Activated CD4-positive, alpha-beta T cell treated with anti-CD3 and anti-CD28 coated beads, Interleukin-2, amount 50 U/mL, for 1 hour (primary cell): ENCODE data around the gene PTPRS.

Experiments
- DNase-seq: peaks from one replicate; pipeline ENCODE4 v3.0.0-alpha.2; 2020

The PTPRS gene

GRCh38 chr19:5354403-5354802 lies 13.8 kb upstream of the PTPRS start:
- DNase-seq = no peak

GRCh38 chr19:5352229-5352763 lies 11.7 kb upstream of the PTPRS start:
- DNase-seq = no peak

DNA sequence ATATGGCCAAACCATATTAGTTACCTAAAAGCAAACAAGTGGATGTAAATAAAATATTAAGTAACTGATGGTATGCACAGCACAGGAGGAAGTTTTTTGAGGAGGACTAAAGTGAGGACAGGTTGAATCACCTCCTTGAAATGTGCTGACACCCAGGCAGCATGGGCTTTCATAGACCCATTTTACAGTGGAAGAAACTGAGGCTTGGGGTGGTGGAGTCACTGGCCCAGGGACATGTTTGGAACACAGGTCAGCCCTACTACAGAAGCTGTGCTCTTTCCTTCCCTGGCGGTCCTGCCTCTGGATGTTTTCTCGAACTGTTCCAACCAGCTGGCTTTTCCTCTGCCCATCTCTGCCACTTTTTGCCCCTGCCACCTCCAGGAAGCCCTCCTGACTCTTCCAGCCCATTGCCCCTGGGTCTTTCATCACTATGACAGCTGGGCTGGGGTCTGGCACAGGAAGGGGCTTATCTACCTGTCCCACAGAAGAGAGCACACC lies 11.2 kb upstream of the PTPRS start:
- DNase-seq = no peak

- DNase-seq = no peak
Observed at GRCh38 chr19:5349041-5349440, 8.4 kb upstream of the PTPRS start.

DNA sequence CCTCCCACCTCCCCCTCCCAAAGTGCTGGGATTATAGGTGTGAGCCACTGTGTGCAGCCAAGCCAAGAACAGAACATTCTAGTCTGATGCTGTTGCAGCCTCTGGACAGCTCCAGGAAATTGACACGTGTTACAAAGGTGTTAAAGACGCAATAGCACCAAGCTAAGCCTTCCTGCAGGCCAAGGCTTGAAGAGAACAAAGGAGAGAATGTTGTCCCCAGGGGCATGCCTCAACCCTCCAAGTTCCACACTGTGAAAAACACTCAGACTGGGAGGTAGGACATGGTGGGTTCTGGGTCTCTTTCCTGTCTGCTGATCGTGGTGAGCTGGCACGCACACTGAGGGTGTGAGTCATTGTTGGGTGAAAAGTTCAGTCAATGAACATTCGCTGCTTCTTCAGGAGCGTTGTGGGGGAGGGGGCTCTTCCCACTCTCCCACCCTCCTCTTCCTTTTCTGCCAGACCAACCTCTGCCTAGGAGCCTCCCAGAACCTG lies 5.3 kb upstream of the PTPRS start:
- no peak for DNase-seq

DNA sequence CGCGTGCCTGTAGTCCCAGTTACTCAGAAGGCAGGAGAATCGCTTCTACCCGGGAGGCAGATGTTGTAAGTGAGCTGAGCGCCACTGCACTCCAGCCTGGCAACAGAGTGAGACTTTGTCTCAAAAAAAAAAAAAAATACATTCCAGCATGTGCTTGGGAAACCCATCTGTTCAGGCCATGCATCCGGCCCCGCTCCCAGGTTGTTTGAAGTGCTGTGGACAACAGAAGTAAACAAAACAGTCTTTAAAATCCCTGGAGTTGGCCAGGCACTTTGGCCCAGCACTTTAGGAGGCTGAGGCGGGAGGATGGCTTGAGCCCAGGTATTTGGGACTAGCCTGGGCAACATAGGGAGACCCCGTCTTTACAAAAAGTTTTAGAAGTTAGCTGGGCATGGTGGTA lies 3.2 kb upstream of the PTPRS start:
- DNase-seq = no peak

GRCh38 chr19:5342573-5343201 lies 2.1 kb upstream of the PTPRS start:
- DNase-seq = no peak

- no peak for DNase-seq
Observed at GRCh38 chr19:5341981-5342380, 1.4 kb upstream of the PTPRS start.

GRCh38 chr19:5341448-5341820 lies 822 bp upstream of the PTPRS start:
- DNase-seq = no peak

DNA sequence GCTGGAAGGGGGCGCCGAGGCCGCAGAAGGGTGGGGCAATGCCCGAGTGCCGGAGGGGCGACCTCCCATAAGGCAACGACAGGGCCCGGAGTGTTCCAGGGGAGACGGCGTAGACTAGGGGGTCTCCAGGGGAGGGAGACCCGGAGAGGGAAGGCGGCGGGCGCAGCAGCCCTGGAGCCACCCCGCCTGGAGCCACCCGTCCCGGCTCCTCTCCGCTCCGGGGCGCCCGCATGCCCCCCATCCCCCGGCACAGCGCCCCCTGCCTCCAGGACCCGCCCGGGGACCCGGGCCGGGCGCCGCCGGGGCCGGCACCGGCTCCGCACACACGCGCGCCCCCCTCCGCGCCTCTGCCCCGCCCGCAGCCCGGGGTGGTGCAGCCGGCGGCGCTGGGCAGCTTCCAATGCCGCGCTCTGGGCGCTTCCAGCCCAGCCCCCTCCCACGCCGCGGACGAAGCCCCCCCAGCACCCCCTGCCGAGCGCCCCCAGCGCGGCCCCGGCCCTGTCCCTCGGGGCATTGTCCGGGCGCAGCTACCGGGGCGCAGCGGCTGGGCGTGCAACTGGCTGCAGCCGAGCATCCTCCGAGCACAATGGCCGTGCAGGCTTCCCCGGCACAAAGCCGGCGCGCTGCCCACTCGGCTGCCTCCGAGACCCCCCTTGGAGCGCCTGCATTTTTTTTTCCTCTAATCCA lies 519 bp downstream of the PTPRS start:
- no peak for DNase-seq

GRCh38 chr19:5339198-5339949 lies 1.2 kb downstream of the PTPRS start:
- no peak for DNase-seq

DNA sequence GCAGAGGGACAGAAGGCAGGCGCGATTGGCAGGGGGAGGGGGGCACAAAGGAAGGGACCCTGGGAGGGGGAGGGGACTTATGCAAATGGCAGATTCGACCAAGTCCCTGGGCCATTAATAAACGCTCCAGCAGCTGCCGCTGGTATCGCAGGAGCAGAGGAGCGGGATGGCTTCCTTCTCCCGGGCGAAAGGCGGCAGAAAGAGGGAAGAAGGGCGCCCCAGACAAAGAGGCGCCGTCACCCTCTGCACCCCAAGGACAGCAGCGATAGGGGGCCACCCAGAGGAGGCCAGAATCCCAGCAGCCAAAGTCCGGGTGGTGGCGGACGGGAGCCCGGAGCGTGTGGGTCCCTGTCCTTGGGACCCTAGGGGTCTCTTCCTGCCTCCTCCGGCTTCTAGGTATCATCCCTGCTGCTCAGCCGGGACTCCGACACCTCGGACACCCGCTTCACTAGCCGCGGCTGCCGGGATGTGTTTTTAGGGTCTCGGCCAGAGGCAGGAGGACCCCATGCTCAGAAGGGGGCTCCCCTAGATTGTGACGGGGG lies 1.9 kb downstream of the PTPRS start:
- DNase-seq = no peak

DNA sequence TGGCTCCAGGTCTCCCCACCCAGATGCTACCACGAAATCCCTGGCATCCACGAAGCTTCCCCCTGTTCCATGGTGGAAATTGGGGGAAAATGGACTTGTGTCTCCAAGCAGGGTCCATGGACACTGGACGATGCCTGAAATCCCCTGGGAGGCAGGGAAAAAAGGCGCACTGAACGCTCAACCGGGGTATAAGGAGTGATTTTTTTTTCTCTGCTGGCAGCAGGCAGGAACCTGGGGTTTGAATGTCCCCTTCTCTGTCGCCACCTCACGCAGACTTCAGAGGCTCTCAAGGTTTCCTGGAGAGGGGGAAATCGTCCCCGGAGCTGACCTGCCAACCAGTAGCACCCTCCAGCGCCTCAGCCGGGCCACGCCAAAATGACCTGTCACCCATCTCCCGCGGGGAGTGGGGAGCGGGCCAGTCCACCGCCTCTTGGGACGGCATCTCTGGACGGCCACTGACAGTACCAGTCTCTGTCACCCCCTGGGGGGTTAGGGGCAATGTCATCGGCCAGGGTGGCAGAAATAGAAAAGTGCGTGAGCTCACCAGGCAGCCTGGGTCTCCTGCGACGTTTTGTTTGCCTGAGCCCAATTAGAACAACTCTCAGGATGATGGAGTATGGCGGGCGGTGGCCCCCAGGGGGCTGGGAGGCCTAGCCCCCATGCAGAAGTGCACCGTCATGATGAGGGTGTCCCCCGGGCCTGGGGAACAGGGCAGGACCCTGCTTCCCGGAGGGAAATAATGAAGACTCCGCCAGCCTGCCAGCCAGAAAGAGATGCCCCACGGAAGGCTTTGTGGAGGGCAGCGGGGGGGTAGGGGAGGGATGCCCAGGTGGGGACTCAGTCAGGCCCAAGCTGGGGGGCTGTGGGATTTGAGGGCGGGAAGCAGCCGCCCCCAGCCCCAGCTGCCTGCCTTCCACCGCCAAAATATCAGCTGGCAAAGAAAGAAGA lies 2.6 kb downstream of the PTPRS start:
- DNase-seq = no peak

DNA sequence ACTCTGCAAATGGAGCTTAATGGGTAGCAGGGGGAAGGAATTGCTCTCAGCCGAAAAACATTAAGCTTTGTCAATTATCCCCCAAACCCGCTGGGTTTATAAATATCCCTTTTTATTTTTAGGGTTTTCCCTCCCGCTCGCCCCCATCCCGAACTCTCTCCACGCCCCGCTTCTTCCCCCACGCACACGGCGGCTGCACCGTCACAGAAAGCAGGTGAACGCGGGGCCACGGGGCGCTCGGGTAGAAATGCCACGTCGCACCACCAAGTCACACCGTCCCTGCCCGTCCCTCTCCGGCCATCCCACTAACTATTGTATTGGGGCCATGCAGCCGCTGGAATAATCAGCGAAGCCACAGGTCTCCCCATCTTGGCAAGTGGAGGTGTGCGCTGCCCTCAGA lies 3.5 kb downstream of the PTPRS start:
- no peak for DNase-seq

GRCh38 chr19:5336195-5336965 lies 4.2 kb downstream of the PTPRS start:
- no peak for DNase-seq

DNA sequence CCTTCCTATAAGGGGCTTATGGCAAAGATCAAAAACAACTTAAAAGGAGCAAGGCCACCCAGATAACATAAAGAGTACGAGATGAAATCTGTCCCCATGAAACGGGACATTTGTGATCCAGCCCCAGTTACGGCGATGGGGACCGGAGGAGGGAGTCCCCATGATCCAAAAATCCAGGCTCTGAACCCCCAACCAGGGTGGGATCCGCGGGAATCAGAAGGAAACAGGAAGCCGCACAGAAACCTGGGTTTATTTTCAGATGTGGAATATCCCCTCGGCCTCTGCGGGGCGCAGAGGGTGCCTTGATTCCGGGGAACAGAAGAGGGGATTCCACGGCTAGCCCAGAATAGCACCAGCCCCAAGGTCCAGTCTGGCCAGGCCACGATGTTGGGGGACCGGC lies 5.0 kb downstream of the PTPRS start:
- DNase-seq = no peak

DNA sequence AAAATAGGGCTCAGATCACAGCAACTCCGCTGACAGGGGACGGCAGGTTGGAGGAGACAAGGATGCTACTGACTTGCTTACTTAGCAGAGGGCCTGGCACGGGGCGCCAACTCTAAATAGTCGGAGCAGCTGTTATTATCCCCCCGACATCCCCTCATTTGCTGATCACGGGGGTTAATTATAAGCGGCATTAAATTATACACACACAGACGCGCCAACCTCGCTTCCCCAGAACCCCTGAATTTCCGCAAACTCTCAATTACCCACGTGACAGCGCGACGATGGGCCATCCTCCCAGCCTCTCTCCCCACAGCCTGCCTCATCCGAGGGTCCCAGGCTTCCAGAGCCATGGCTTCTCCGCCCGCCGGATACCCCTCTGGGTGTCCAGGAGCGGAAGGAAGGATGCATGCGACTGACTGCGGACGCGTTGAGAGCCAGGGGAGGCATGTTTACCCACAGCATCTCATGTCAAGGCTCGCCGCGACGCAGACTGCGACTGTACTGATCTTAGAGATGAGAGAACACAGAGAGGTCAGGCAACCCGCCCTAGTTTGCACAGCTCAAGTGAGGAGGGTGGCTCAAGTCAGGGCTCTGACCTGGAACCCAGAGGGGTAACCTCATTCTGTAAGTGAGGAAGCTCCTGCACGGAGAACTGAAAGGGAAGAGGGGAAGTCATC lies 5.7 kb downstream of the PTPRS start:
- no peak for DNase-seq

DNA sequence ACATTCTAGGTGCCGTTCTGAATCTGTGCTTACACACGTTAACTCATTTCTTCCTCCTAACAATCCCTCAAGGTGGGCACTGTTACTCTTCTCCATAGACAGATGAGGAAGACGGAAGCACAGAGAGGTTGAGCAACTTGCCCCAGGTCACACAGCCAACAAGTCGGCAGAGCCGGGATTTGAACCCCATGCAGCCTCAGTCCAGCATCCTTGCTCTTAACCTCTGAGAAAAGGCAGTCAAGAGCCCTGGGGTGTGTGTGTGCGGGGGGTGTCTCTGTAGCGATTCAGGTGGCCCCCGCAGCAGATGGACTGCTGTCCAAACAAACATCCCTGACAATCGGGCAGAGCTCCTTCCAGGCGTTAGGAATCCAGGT lies 6.3 kb downstream of the PTPRS start:
- DNase-seq = no peak

DNA sequence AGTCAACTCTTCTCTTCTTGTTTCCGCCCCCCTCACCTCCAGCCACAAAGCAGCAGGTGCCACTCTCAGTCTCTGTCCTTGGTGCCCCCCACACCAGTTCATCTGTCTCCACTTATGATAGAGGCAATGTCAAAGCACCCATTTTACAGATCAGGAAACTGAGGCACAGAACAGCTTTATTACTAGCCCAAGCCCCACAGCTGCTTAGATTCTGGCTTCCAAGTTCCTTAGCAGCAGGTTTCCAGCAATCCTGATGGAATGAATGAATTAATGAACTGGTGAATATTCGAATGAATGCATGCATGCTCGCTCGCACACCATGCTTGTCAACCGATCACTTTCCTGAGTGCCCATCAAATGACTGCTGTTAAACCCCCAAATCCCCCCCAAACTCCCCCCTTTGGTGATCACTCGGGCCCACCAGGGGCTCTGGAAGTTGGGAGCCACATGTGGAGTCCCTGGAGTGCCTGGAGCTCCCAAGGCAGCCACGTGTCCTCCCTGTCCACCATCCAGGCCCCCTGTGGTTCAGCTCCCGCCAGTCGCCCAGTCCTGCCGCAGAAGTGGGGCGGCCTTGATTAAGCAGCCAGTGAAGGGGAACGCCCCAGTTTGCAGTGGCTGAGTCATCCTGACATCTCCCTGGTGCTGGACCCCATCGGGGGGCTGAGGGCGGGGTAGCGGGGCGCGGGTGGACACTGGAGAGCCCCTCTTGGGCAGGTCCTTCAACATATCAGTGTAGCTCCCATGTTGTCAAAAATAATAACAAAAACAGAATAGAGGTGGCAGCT lies 6.8 kb downstream of the PTPRS start:
- DNase-seq = no peak

- DNase-seq = no peak
Observed at GRCh38 chr19:5332501-5332900, 8.1 kb downstream of the PTPRS start.
